ENCODE data around the gene PPM1B. TPM values are rescaled to one million over a fixed set of nuclear protein-coding genes. Genes with fewer than 3 reads are reported as not detected.

Gene PPM1B
- total and polyA plus RNA-seq, 2 experiments from 2014 or later = 112 to 134 TPM

DNA sequence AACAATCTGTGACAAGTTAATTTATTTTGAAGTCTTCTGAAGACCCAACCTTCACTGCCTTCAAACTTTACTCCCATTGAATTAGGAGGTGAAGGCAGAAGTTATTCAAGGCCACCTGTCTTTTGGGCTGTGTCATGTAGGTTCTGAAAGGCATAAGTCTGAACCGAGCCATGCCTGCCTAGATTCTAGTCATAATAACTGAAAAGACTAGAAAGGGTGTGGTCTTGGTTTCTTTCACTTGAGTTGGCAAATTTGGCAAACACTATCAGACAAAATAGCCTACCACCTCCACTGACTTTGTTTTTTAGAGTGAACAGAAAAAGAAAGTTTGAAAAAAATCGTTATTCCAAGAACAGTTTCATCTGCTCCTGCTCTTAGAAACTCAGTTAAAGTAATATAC lies 38.4 kb downstream of the PPM1B start:
- TF ChIP-seq, protein P1, sequence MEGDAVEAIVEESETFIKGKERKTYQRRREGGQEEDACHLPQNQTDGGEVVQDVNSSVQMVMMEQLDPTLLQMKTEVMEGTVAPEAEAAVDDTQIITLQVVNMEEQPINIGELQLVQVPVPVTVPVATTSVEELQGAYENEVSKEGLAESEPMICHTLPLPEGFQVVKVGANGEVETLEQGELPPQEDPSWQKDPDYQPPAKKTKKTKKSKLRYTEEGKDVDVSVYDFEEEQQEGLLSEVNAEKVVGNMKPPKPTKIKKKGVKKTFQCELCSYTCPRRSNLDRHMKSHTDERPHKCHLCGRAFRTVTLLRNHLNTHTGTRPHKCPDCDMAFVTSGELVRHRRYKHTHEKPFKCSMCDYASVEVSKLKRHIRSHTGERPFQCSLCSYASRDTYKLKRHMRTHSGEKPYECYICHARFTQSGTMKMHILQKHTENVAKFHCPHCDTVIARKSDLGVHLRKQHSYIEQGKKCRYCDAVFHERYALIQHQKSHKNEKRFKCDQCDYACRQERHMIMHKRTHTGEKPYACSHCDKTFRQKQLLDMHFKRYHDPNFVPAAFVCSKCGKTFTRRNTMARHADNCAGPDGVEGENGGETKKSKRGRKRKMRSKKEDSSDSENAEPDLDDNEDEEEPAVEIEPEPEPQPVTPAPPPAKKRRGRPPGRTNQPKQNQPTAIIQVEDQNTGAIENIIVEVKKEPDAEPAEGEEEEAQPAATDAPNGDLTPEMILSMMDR (conservative IDR thresholded peaks at IDR 0.05; ENCODE audit: low read depth in 2 of 2) = no peak
- no peak for TF ChIP-seq ZNF114 (CRISPR knock-in tag; IDR thresholded peaks at IDR 0.05)
- no peak for TF ChIP-seq NANOG (IDR thresholded peaks at IDR 0.05; ENCODE audit: borderline replicate concordance)
- no peak for TF ChIP-seq STAT1 (IDR thresholded peaks at IDR 0.05; ENCODE audit: unreplicated experiment)
- no peak for TF ChIP-seq ZNF331 (CRISPR knock-in tag; IDR thresholded peaks at IDR 0.05; ENCODE audit: low read depth)
- no peak for TF ChIP-seq JUNB (IDR thresholded peaks at IDR 0.05; ENCODE audit: unreplicated experiment)
- TF ChIP-seq, protein P2, sequence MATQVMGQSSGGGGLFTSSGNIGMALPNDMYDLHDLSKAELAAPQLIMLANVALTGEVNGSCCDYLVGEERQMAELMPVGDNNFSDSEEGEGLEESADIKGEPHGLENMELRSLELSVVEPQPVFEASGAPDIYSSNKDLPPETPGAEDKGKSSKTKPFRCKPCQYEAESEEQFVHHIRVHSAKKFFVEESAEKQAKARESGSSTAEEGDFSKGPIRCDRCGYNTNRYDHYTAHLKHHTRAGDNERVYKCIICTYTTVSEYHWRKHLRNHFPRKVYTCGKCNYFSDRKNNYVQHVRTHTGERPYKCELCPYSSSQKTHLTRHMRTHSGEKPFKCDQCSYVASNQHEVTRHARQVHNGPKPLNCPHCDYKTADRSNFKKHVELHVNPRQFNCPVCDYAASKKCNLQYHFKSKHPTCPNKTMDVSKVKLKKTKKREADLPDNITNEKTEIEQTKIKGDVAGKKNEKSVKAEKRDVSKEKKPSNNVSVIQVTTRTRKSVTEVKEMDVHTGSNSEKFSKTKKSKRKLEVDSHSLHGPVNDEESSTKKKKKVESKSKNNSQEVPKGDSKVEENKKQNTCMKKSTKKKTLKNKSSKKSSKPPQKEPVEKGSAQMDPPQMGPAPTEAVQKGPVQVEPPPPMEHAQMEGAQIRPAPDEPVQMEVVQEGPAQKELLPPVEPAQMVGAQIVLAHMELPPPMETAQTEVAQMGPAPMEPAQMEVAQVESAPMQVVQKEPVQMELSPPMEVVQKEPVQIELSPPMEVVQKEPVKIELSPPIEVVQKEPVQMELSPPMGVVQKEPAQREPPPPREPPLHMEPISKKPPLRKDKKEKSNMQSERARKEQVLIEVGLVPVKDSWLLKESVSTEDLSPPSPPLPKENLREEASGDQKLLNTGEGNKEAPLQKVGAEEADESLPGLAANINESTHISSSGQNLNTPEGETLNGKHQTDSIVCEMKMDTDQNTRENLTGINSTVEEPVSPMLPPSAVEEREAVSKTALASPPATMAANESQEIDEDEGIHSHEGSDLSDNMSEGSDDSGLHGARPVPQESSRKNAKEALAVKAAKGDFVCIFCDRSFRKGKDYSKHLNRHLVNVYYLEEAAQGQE (IDR thresholded peaks at IDR 0.05; ENCODE audit: unreplicated experiment) = no peak
- no peak for TF ChIP-seq EZH2phosphoT487 (IDR thresholded peaks at IDR 0.05; ENCODE audit: unreplicated experiment)
- TF ChIP-seq POLR2AphosphoS5 (IDR thresholded peaks at IDR 0.05; ENCODE audit: low read depth) = no peak
- TF ChIP-seq, protein P3, sequence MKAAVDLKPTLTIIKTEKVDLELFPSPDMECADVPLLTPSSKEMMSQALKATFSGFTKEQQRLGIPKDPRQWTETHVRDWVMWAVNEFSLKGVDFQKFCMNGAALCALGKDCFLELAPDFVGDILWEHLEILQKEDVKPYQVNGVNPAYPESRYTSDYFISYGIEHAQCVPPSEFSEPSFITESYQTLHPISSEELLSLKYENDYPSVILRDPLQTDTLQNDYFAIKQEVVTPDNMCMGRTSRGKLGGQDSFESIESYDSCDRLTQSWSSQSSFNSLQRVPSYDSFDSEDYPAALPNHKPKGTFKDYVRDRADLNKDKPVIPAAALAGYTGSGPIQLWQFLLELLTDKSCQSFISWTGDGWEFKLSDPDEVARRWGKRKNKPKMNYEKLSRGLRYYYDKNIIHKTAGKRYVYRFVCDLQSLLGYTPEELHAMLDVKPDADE (IDR thresholded peaks at IDR 0.05) = no peak
- no peak for TF ChIP-seq CREB1 (CRISPR knock-in tag; IDR thresholded peaks at IDR 0.05; ENCODE audit: low read depth)
- TF ChIP-seq ZNF462 (CRISPR knock-in tag; IDR thresholded peaks at IDR 0.05) = no peak
- Mint-ChIP-seq H3K36me3 (ENCODE audit: low read depth) (peaks cover 60% of the 10 kb centered on the region), H3K9me3 (no peaks in the 10 kb centered on the region), H3K27me3 (ENCODE audit: insufficient read depth, low read depth, poor library complexity) (no peaks in the 10 kb centered on the region), H3K4me1 (peaks cover 13% of the 10 kb centered on the region; the same call in 2 of the 3 replicates), H3K27ac (no peak overlapping the region), H3K4me3 (no peak overlapping the region)
- no peaks in the 10 kb centered on the region for H3K9me2 ChIP-seq (ENCODE audit: insufficient read depth)
- H3K4me3 ChIP-seq = no peak overlapping the region
- peaks cover 100% of the 10 kb centered on the region for H3K79me2 ChIP-seq (replicated peaks; ENCODE audit: insufficient read depth)
- H3F3A ChIP-seq (replicated peaks; ENCODE audit: low read depth) = peaks cover 3% of the 10 kb centered on the region; the same call in 1 of the 2 replicates
- peaks cover 29% of the 10 kb centered on the region for H4K20me1 ChIP-seq (replicated peaks; ENCODE audit: insufficient read depth)
- H3K36me3 ChIP-seq (ENCODE audit: insufficient read depth) = peaks cover 14% of the 10 kb centered on the region; the same call in 1 of the 2 replicates
- ATAC-seq (no peak), DNase-seq (ENCODE audit: low spot score) (no peak)
- H3K27me3 ChIP-seq (ENCODE audit: insufficient read depth) = no peaks in the 10 kb centered on the region
- H3K4me2 ChIP-seq = no peak overlapping the region
- no peak overlapping the region; the same call in 1 of the 2 replicates for H3K27ac ChIP-seq (ENCODE audit: low read depth)
- no peak overlapping the region for H2AFZ ChIP-seq
- no peaks in the 10 kb centered on the region for H3K4me1 ChIP-seq (ENCODE audit: insufficient read depth)

All from GM23338 (cell line).